Stimulated activated CD8-positive, alpha-beta memory T cell treated with anti-CD3 and anti-CD28 coated beads, Interleukin-7, amount 100 ng/mL, for 24 hours (primary cell): Measurements from ENCODE around the gene NOS1.
"Not testable (repeated sequence)": the region's sequence is repeated elsewhere in the genome, so short reads cannot be mapped to it uniquely, and the experiment has no call there.

Source experiments
- DNase-seq: peaks from one replicate; pipeline ENCODE4 v3.0.0-alpha.2; 2020; ENCODE audit warnings: low read depth

NOS1 gene

DNA sequence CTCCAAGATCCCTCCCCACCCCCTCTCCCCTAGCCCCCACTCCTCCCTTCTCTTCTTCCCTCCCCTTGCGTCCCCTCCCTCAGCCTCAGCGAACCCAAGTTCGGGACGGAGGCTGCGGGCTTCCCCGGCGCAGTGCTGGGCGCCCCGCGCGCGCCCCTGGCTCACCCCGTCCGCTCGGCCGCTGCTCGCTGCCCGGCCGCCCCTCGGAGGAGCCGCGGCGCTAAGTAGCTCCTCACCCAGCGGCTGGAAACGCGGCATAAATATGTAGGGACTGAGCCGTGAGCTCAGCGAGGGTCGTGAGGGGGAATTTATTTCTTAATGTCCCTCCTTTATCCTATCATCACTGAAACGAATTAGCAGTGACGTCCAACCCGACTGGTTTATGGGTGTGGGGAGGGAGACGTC lies at the start of gene NOS1:
TSS of gene NOS1 (minus strand) at position 280 of the 405 bp plus-strand sequence. CDS start 30,557 bp downstream, outside the sequence.
- DNase-seq = no peak

DNA sequence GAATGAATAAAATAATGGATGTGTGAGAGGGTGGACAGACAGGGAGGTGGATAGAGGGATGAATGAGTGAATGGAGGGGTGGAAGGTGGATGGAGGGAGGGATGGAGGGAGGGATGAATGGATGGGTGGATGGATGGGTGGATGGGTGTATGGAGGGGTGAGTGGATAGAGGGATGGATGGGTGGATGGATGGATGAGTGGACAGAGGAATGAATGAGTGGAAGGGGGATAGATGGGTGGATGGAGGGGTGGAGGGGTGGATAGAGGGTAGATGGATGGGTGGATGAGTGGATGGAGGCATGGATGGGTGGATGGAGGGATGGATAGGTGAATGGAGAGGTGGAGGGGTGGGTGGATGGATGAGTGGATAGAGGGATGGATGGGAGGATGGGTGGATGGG lies 47.9 kb upstream of the NOS1 start:
- no peak for DNase-seq

DNA sequence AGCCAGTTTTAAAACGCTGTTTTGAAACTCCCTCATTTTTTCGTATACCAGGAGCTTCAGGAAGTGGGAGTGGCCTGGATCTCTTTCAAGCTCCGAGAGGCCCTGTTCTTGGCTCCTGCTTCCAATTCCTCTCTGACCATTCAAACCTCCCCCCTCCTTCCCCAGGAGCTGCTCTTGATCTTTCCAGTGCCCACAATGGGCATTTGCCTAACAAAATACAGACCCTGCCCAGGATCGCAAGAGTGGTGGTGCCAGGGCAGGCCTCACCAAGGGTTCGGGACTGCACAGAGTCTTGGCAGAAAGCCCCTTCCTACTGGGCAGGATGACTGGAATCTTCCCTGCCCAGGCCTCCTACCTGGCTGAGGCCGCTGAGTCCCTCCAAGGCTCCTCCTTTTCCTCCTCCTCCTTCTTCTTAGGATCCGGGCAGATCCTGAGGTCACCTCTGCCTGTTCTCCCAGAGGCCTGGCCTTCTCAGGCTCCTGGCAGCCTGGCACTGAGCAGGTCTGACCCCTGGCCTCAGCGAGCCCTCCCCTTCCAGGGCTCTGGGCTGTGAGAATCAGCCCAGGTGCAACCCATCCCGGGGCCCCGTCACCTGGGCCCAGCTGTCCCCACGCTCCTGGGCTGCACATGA lies 46.9 kb upstream of the NOS1 start:
- no peak for DNase-seq

DNA sequence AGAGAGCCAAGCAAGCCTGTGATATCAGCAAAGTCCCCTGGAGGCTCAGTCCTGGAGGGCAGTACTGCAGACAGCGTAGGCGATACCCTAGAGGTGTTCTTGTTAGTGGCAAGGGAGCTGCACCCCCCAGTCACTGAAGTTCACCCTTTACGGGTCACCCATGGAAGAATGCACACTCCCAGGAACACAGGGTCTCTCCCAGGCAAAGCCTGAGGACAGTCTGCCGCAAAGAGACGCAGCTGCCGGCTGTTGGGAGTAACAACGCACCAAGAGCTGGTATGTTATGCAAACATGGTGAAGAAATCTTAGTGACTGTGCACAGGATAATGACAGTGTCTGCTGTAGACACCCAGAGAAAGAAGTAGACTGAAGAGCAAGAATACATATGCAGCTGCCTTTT lies 43.5 kb upstream of the NOS1 start:
- DNase-seq = no peak

DNA sequence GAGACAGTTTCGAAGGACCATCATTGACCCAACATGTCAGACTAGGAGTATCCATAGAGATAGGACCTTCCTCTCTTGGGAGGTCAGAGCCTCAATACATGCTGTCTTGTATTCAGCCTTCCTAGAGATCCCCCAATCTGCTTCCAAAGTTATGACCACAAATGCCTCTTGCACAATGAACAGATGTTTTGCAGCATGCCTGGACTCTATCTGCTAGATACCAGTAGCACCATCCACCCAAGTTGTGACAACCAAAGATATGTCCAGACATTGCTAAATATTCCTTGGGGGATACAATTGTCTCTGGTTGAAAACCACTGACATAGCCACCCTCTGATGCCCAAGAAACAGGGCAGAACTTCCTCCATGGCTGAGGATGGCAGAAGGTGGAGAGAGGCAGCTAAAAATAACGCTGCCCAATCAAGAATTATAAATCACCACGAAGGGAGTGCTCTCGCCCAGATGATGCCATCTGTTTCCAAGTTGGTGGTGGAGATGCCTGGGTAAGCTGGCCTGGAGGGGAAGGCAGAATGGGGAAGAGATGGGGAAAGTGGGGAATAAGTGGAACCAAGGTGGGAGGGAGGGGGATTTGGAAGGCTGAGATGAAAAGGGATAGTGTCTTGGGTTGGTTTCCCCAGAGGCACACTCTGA lies 42.9 kb upstream of the NOS1 start:
- no peak for DNase-seq

DNA sequence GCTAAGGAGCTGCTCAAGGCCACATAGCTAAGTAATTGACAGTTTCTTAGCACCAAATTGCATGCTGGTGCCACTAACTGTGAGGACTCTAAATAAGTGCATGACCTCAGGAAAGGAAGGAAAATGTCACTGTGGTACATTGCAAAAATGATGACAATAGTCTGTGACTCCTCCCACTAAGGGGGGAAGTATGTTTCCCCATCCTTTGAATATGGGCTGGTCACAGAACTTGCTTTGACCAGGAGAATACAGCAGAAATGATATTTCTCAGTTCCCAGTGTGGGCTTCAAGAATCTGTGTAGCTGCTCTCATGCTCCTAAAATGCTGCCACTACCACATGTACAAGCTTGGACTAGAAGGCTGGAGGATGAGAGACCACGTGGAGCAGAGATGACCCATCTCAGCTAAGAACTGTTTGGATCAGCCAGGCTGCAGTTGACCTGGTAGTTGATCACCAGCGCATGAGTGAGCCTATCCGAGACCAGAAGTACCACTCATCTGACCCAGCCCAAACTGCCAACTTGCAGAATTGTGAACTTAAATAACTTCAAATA lies 42.2 kb upstream of the NOS1 start:
- no peak for DNase-seq

DNA sequence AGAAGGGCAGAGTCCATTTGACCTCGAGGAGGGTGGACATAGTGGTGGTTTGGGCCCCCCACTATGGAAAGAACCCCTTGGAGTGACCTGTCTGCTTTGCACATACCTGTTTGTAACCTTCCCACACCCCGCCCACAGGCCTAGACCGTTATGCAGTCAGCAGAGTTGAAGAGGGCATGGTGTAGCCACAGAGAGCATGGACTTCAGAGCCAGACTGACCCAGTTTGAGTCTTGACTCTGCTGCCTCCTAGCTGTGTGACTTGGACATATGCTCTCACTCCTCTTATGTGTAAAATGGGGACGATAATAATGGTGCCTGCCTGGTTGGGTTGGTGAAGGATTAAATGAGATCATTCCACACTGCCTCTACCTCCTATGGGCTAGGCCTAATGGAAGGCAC lies 40.9 kb upstream of the NOS1 start:
- no peak for DNase-seq

DNA sequence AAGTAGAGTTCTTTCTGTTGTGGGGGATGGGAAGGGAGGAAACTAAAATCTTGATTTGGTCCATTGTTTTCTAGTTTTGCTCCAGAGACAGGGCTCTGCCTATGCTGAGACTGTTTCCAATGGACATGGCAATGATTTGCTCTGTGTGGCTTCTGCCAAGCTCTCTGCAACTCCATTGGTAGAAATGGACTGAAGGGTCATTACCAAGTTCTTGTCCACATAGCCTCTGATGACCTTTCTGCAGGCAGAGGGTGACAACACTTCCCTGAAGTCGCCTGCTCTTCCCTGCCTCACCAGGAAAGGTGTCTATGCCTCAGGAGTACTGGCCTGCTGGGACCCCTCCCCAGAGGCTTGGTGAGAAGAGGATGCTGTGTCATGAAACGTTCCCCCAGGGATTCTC lies 39.5 kb upstream of the NOS1 start:
- no peak for DNase-seq

DNA sequence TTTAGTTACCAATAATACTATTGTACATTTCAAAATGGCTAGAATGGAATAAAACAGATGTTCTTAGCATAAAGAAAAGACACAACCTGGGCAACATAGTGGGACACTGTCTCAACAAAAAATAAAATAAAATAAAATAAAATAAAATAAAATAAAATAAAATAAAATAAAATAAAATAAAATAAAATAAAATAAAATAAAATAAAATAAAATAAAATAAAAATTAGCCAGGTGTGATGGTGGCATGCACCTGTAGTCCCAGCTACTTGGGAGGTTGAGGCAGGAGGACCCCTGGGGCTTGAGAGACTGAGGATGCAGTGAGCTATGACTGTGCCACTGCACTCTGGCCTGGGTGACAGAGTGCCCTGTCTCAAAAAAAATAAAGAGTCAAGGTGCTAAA lies 37.1 kb upstream of the NOS1 start:
- not testable (repeated sequence) for DNase-seq

DNA sequence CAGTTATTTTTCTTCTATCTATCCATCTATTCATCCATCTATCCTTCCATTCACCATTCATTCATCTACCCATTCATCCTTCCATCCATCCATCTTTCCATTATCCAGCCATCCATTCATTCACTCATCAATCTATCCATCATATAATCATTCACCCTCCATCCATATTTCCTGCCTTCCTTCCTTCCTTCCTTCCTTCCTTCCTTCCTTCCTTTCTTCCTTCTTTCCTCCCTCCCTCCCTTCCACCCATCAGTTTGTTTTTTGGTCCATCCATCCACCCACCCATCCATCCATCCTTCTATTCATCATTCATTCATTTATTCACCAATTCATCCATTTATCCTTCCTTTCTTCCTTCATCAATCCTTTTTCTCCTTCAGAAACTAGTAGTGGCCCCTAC lies 34.3 kb upstream of the NOS1 start:
- DNase-seq = no peak

DNA sequence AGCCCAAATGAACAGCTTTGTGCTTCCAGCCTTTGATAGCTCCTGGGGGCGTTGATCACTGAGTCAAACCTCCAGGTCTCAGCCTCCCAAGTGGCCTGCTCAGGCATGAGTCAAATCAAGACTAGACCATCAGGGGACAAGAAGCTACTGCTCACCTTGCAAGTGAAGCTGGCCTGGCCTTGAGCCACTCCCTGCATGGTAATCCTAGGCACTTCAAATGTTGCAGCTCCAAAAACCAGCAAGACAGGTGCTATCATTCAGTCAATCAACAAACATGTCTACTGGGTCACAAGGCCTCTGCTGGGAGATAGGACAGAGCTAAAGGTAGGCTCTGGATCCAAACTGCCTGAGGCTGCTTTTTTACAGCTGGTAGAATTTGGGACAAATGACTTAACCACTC lies 33.1 kb upstream of the NOS1 start:
- DNase-seq = no peak

DNA sequence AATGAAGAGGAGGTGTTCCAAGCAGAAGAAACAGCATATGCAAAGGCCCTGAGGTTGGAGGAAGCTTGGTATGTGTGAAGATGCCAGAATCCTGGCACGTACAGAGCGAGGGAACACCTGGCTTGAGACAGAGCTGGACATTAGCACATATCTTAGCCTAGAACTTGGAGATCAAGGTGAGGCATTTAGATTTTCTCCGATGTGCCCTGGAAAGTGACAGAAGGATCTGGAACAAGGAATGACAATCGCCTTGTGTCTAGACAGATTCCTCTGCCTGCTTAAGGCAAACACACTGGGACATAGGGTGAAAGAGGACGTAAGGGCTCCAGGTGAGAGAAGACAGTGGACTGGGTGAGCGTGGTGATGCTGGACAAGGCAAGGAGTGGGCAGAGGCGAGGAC lies 32.2 kb upstream of the NOS1 start:
- DNase-seq = no peak

DNA sequence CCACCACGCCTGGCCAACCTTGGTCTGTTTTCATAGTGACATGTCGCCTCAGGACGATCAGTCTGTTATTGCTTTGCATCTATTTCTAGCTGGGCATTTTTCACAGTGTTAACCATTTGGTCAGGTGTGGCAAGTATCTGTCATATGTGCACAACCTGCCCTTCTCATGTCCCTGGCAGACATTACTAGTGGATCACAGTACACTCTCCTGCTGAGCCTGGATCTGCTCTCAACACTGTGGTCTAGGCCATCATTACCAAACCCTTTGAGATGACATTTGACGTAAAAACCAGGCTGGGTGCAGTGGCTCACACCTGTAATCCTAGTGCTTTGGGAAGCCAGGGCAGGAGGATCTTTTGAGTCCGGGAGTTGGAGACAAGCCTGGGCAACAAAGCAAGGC lies 29.4 kb upstream of the NOS1 start:
- DNase-seq = no peak

DNA sequence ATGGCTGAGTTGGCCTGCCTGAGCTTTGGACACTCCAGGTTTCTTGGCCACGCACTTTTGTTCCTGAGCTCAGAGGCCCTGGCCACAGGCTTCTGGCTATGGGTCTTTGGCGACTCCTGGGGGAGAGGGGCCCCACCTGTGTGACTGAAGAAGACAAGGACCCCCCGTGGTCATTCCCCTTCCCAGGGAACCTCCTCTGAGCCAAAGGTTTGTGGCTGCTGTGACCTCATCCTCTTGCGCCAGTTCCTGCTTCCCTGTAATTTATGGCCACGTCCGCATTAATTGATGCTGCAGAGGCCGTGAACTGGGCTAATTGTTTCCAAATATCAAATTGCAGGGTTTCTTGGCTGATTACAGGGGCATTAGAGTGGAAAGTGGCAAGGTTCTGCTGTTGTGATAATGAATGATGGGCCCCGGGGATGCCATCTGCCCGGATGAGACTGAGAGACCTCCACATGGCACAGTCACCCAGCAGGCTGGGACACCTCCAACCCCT lies 27.6 kb upstream of the NOS1 start:
- no peak for DNase-seq

DNA sequence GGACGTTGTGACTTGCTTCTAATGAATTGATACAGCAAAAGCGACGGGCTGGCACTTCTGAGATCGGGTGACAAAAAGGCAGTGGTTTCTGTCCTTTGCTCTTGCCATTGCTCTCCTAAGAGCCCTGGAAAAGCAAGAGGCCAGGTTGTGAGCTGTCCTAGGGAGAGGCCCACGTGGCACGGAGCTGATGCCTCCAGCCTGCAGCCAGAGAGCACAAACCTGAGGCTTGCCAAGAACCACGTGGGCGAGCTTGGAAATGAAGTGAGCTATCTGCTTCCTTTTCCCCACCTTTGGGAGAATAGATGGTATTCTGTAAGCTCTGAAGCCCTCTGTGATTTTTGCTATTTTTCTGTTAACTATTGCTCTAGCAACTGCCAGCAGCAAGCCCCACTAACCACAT lies 26.4 kb upstream of the NOS1 start:
- DNase-seq = no peak

DNA sequence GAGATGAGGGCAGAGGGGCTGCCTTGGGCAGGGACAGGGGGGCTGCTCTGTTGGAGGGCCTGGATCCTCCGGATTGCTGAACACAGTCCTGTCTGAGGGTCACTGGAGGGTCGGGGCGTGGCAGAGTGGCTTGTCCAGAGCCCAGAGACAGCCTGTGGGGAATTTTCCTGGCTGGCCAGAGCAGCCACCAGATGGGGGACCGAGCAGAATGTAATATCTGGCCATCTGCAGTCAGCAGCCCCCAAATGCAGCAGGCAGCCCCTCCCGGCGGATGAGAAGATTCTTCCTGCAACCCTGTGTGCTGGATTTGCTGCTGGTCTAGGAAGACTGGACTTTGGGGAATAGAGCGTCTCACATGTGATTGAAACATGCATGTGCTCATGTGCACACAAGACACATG lies 23.3 kb upstream of the NOS1 start:
- no peak for DNase-seq

DNA sequence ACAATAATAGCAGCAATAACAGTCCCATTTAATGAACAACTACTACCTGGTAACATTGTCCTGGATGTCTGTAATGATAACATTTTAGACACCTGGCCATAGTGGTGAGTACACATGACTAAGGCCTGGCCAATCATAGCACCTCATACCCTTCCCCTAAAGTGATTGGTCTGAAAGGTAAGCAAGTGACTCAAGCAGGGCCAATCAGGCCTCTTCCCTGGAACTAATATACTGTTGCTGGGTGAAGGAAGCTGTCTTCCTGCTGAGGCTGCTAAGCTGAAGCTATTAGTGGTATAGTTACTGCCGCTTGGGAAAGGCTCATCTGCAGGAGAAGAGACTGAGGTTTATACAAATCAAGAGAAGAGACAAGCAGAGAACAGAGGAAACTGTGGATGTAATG lies 18.7 kb upstream of the NOS1 start:
- DNase-seq = no peak

DNA sequence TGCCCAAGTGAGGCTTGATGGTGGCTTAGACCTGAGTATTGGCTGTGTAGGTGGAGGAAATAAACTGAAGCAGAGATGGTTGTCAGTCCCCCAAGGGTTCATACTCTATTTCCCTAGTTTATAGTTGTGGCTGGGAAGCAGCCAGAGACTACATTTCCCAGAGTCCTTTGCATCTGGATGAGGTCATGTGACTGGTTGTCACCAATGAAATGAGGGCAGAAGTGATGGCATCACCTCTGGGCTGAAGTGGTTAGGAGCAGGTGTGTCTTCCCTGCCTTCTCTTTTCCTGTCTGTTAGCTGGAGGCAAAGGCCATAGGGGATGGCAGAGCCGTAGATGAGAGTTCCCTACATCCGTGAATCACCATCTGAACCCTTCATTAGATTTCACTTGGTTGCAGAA lies 16.3 kb upstream of the NOS1 start:
- DNase-seq = no peak

DNA sequence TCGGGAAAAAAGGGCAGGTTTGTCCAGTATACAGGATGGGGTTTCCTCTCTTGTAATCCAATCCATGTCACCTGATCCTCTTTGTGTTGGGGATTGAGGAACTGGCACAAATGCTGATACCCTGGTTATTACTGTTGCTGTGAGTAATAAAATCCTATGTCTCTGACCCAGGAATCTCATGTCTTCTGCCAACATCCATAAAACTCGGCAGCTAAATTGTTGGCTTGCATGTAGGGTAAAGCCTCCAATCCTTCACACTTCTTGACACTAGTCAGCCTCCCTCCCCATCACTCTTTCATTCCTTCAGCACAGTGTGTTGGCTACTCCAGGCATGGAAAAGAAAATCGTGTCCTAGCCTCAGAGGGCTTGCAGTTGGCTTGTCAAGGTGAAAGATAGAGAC lies 9.2 kb upstream of the NOS1 start:
- DNase-seq = no peak

DNA sequence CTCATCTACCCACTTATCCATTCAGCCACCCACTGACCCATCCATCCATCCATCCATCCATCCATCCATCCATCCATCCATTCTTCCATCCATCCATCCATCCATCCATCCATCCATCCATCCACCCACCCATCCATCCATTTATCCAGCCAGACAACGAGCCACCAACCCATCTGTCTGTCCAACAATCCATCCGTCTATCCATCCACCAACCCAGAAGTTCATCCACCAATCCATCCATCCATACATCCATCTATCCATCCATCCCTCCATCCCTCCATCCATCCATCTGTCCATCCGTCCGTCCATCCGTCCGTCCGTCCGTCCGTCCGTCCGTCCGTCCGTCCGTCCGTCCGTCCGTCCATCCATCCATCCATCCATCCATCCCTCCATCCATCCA lies 8.6 kb upstream of the NOS1 start:
- DNase-seq = not testable (repeated sequence)

DNA sequence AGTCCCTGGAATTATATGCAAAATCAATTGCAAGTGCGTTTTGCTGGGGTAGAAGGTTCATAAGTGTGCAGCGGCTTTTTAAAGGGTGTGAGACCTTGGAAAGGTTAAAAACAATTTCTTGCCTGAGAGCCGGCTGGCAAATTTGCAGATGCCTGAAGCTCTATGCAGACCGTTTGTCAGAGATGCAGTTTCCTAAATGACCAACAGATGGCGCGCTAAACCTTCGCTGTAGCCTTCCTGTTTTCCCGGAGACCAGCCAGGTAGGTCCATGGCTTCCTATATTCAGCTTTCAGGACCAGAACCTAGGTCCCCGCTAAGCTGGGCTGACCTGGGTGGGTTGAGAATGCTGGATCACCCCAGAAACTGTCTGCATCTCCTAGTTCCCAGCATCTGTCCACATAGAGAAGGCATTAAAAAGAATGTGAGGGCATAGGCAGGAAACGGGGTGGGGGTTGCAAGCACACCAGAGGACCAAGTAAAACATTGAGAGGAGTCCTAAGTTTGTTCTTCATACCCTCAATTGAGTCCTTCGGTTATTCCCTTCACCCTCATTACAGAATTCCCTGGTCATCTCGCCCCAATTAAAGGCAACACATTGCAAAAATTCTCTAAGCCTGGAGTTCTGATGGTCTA lies 5.7 kb upstream of the NOS1 start:
- peak; percentile 26 for DNase-seq

DNA sequence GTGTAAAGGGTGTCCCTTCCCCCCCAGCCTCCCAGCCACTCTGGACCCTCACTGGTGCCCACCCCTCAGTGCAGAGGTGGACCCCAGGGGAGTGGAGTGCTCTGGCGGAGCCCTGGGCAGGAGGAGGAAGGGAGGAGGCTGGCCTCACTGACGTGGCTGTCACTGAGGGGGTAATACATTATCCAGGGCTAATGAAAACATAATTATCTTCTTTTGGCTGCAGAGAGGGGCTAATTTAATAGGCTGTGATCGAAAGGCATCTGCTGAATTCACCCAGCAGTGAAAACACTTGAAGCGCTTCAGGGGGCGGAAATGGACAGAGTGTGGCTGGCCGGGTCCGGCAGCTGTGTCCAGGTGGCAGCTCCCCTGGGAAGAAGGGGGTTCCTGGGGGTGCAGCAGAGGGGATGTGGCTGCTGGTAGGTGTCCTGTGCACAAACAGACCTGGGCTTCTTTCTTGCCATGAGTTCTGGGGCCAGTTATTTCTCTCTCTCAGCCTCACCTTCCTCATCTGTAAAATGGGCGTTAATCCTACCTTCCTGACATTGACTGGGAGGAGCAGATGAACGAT lies 3.7 kb upstream of the NOS1 start:
- no peak for DNase-seq

DNA sequence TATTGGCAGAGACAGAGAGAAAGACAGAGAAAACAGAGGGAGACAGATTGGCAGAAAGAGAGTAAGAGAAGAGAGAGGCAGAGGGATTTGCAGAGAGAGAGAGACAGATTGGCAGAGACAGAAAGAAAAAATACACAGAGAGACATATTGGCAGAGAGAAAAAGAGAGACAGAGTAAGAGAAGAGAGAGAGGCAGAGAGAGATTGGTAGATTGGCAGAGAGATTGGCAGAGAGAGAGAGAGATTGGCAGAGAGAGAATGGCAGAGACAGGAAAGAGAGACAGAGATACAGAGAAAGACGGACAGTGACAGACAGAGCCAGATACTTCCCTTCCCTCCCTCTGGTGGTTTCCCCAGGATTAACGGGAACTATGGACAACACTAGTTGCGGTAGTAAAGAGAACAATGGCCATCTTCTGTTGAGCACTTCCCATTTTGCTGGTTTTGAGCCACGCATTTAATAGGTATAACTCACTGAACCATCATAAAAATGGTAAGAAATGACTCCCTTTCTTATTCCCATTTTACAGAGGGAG lies 2.6 kb upstream of the NOS1 start:
- DNase-seq = no peak
